Stimulated activated CD4-positive, alpha-beta T cell treated with anti-CD3 and anti-CD28 coated beads, TNF-alpha, amount 100 ng/mL, for 24 hours (primary cell): ENCODE data around the gene ABCB9.
"Not testable (repeated sequence)": the region's sequence is repeated elsewhere in the genome, so short reads cannot be mapped to it uniquely, and the experiment has no call there.

Experiments used
- DNase-seq, 3 experiments: peaks; one replicate each; pipeline ENCODE4 v3.0.0-alpha.2; 2020; ENCODE audit warnings: low read depth in 3 of 3

The ABCB9 gene

GRCh38 chr12:122965851-122966742 is at the start of gene ABCB9:
Gene ABCB9 (minus strand): TSS chr12:122966463. CDS start chr12:122960235, 6,228 bp downstream.
- DNase-seq = peak; percentile 89 to 97 (median 91)

GRCh38 chr12:123014473-123014872 is 48.2 kb upstream of the ABCB9 start:
- DNase-seq = not testable (repeated sequence)

- DNase-seq = no peak
Observed at GRCh38 chr12:123013185-123014095, 47.2 kb upstream of the ABCB9 start.

- DNase-seq = no peak
Observed at GRCh38 chr12:123011701-123012100, 45.4 kb upstream of the ABCB9 start.

DNA sequence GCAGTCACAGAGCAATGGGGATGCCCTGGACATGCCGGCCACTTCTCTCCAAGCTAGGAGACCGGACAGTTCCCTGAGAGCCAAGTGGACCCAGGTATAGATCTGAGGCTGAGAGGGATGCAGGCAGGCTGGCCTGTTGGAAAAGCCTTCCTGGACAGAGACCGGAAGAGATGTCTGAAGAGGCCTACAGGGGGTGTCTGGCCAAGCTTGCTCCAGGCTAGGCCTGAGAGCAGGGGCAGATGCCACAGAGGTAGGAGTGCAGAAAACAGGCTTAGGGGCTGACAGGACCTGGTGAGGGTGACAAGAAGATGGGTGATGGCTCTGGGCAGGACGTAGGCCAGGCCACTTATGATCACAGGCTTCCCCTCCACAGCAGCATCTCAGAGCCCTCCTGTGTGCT is 44.4 kb upstream of the ABCB9 start:
- DNase-seq = no peak

DNA sequence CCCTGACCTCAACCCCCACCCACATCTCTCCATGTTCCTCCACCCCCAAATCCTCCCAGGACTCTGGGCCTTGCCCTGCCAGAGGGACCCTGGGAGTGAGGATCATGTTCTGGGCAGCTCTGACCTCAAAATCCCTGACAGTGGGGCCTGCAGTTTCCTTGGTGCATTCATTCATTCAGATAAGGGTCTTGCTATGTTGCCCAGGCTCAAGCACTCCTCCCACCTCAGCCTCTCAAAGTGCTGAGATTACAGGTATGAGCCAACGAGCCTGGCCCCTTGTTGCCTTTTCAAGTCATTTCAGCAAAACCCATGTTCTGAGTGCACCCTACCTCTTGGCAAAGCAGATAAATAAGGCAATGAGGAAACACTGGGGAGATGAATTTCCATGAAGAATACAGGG is 43.8 kb upstream of the ABCB9 start:
- DNase-seq = no peak

GRCh38 chr12:123006977-123007376 is 40.7 kb upstream of the ABCB9 start:
- DNase-seq = no peak

DNA sequence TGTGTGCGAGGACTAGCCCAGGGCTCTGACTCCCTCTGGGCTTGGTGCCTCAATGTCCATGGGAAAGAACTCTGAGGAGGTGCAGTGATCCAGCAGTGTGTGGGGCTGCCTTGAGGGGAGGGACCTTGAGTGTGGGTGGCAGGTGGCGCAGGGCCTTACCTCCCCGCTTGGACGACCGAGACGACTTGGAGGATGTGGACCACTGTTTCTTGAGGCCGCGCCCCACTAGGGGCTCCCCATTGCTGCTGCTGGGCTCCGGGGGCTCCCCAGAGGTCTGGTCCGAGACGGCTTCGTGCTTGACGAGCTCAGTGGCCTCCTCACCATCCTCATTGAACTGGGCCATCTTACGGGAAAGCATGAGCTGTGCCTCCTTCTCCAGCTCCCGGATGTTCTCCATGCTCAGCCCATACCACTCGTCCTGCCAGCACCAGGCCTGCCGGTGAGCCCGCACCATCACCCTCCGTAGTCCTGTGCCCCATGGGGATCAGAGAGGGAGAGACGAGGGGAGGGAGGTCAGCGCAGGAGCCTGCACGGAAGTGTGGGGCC is 38.9 kb upstream of the ABCB9 start:
- DNase-seq = no peak

GRCh38 chr12:123004287-123004686 is 38.0 kb upstream of the ABCB9 start:
- DNase-seq = no peak

DNA sequence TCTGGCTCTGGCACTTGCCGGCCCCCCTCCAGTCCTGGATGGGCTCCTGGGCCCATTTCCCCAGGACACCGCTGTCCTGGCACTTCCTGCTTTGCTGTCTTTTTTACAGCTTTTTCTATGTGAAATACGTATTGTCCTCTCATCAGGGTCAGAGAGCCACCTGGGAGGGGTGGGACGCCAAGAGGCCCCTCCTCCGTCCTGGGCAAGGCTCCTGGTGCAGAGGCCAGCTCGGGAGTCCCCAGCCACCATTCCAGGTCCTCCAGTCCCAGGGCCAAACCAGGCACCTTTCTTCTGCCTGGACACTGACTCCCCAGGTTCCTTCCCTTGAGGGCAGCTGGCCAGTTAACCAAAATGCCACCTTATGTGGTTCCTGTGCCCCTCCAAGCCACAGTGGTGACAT is 37.0 kb upstream of the ABCB9 start:
- DNase-seq = no peak

GRCh38 chr12:123001464-123001863 is 35.2 kb upstream of the ABCB9 start:
- no peak for DNase-seq

GRCh38 chr12:123000578-123000977 is 34.3 kb upstream of the ABCB9 start:
- no peak for DNase-seq

DNA sequence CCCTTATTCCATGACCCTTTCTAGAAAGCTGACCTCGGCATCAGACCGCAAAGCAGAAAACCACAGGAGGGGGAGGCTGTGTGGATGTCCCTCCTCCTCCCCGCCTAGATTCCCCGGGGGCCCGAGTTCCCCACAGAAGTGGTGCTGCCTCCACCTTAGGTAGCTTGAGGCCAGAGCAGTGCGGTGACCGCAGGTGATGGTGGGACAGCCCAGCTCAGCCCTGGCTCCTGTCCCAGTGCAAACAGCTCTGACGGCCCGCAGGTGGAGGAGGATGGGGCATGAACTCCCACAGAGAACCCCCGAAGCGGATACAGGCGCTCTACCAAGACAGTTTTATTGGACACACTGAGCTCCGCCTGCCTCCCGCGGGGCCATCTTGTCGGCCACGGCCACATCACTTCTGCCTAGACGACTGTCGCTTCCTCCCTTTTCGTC is 33.7 kb upstream of the ABCB9 start:
- DNase-seq = no peak

GRCh38 chr12:122999196-122999946 is 33.1 kb upstream of the ABCB9 start:
- DNase-seq = no peak

DNA sequence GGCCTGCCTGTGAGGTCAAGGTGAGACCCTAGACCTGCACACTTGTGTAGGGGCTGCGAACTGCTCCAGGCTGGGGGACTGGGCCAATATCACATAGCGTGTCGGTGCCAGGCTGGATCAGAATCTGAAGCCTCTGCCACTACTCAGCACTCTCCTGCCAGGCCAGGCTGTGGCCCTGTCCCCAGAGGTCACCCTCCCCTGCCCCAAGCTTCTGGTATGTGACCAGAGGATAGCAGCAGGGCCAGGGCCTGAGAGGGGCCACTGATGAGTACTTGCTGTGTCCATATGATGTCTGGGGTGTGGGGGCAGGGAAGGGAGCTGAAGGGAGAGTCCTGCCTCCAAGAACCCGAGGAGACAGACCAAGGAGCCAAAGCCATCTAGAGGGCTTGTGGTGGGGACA is 32.1 kb upstream of the ABCB9 start:
- no peak for DNase-seq

GRCh38 chr12:122997343-122998250 is 31.3 kb upstream of the ABCB9 start:
- DNase-seq = no peak

- no peak for DNase-seq
Observed at GRCh38 chr12:122996621-122997342, 30.5 kb upstream of the ABCB9 start.

GRCh38 chr12:122996188-122996601 is 29.9 kb upstream of the ABCB9 start:
- DNase-seq = no peak

GRCh38 chr12:122995503-122996187 is 29.4 kb upstream of the ABCB9 start:
- DNase-seq = no peak
